HCT116 (cell line): Measurements from ENCODE around the gene CCND2. TPM values are rescaled to one million over a fixed set of nuclear protein-coding genes. Genes with fewer than 3 reads are reported as not detected.

Source experiments
- ATAC-seq: fragments of 200-7000 bp; cut with Tn5 transposase; 2 replicates; pipeline ENCODE4 v1.9.1; 2020; ENCODE audit warnings: mild to moderate bottlenecking, moderate library complexity
- BruUV-seq: library from RNA; stranded (reverse); fragments of 400-500 nt; replicated peaks from 2 replicates; lab custom pipeline; 2021; lab: Mats Ljungman, UMichigan
- CTCF ChIA-PET: fragments of 300-600 bp; sonication (Branson Sonifier 250); formaldehyde crosslinking; loops from one replicate; lab custom pipeline; 2021; ENCODE audit warnings: antibody characterized with exemption; lab: Charles Lee
- POLR2A ChIA-PET: fragments of 300-600, 350-600 bp; sonication (Branson Sonifier 250); formaldehyde crosslinking; loops from one replicate; lab custom pipeline; 2021; ENCODE audit warnings: antibody characterized with exemption; lab: Charles Lee
- RAD21 ChIA-PET, 2 experiments: fragments of 300-600 bp; sonication (Branson Sonifier 250); formaldehyde crosslinking; loops; one replicate each; lab custom pipeline; 2023; ENCODE audit warnings: low total read pairs in 2 of 2; ENCODE audit not compliant: uncharacterized antibody in 2 of 2, unreplicated experiment in 2 of 2, low non-redundant PET in 1 of 2; lab: Charles Lee
- DNase-seq: peaks from one replicate; pipeline ENCODE4 v3.0.0-alpha.2; 2010; ENCODE audit warnings: low read depth, low spot score
- H2AFZ ChIP-seq: fragments of 200-600 bp; shearing (Covaris generic), sonication (generic); 2 replicates; pipeline ENCODE4 v1.6.1; 2017; ENCODE audit warnings: low read depth, mixed run types, mixed read lengths, antibody characterized with exemption, low read length; ENCODE audit not compliant: poor library complexity, severe bottlenecking
- H3K27ac ChIP-seq: 2 replicates; pipeline ENCODE4 v1.5.1; 2012; ENCODE audit warnings: low read depth, low read length
- H3K27me3 ChIP-seq: fragments of 200-600 bp; sonication (generic); 2 replicates; pipeline ENCODE4 v1.6.1; 2016; ENCODE audit warnings: mixed run types, low read length, mixed read lengths; ENCODE audit not compliant: insufficient read depth
- H3K36me3 ChIP-seq, 2 experiments: fragments of 200-500 bp in 1 of 2; fragments of 200-600 bp in 1 of 2; sonication (Bioruptor generic) in 1 of 2; sonication (generic) in 1 of 2; 2 replicates each; pipeline versions ENCODE4 v1.5.1 to v1.6.1; 2014 to 2016; ENCODE audit warnings: low read length in 2 of 2, inconsistent platforms in 1 of 2, mixed read lengths in 1 of 2, mixed run types in 1 of 2; ENCODE audit not compliant: insufficient read depth in 2 of 2, control insufficient read depth in 1 of 2
- H3K4me1 ChIP-seq, 2 experiments: fragments of 200-600 bp in 1 of 2; sonication (generic) in 1 of 2; 2 replicates each; pipeline versions ENCODE4 v1.5.1 to v1.6.1; 2012 to 2017; ENCODE audit warnings: low read length in 2 of 2, inconsistent platforms in 1 of 2, mild to moderate bottlenecking in 1 of 2, mixed read lengths in 1 of 2, mixed run types in 1 of 2, moderate library complexity in 1 of 2; ENCODE audit not compliant: insufficient read depth in 2 of 2, control insufficient read depth in 1 of 2
- H3K4me2 ChIP-seq: fragments of 200-600 bp; sonication (generic); 2 replicates; pipeline ENCODE4 v1.6.1; 2017; ENCODE audit warnings: mixed run types, low read length, mixed read lengths
- H3K4me3 ChIP-seq, 2 experiments: fragments of 200-600 bp in 1 of 2; sonication (generic) in 1 of 2; replicated peaks in 1 of 2; 2 replicates each; pipeline ENCODE4 v1.5.1; 2011 to 2016; ENCODE audit warnings: low read length in 2 of 2, control low read depth in 1 of 2, low read depth in 1 of 2, mild to moderate bottlenecking in 1 of 2, mixed read lengths in 1 of 2, mixed run types in 1 of 2
- H3K79me2 ChIP-seq: fragments of 200-600 bp; sonication (generic); 2 replicates; pipeline ENCODE4 v1.6.1; 2017; ENCODE audit warnings: mild to moderate bottlenecking, mixed run types, low read length, moderate library complexity, mixed read lengths; ENCODE audit not compliant: insufficient read depth
- H3K9ac ChIP-seq: fragments of 200-600 bp; sonication (generic); 2 replicates; pipeline ENCODE4 v1.6.1; 2016; ENCODE audit warnings: low read length, mixed read lengths
- H3K9me2 ChIP-seq: fragments of 200-600 bp; sonication (generic), shearing (Covaris generic); 2 replicates; pipeline ENCODE4 v1.6.1; 2017; ENCODE audit warnings: mixed run types, mild to moderate bottlenecking, moderate library complexity; ENCODE audit not compliant: insufficient read depth
- H3K9me3 ChIP-seq, 2 experiments: fragments of 200-500 bp in 1 of 2; fragments of 200-600 bp in 1 of 2; sonication (Bioruptor generic) in 1 of 2; sonication (generic) in 1 of 2; 2 replicates each; pipeline ENCODE4 v1.6.1; 2014 to 2017; ENCODE audit warnings: low read length in 2 of 2, mixed read lengths in 2 of 2, inconsistent platforms in 1 of 2, low read depth in 1 of 2, mild to moderate bottlenecking in 1 of 2, mixed run types in 1 of 2, moderate library complexity in 1 of 2; ENCODE audit not compliant: control insufficient read depth in 1 of 2, insufficient read depth in 1 of 2
- H4K20me1 ChIP-seq: fragments of 200-600 bp; sonication (generic), shearing (Covaris generic); 2 replicates; pipeline ENCODE4 v1.6.1; 2017; ENCODE audit warnings: mixed run types, mild to moderate bottlenecking, moderate library complexity; ENCODE audit not compliant: insufficient read depth
- CBX3 ChIP-seq: IDR thresholded peaks from 2 replicates; pipeline ENCODE4 v1.6.1; 2012; ENCODE audit warnings: low read depth
- CEBPB ChIP-seq: IDR thresholded peaks from 2 replicates; pipeline ENCODE4 v1.6.1; 2012; ENCODE audit warnings: low read depth
- EGR1 ChIP-seq: IDR thresholded peaks from 2 replicates; pipeline ENCODE4 v1.6.1; 2012; ENCODE audit warnings: low read depth
- FOSL1 ChIP-seq: IDR thresholded peaks from 2 replicates; pipeline ENCODE4 v1.6.1; 2012; ENCODE audit warnings: low read depth
- JUND ChIP-seq: IDR thresholded peaks from 2 replicates; pipeline ENCODE4 v1.6.1; 2012
- POLR2AphosphoS5 ChIP-seq: IDR thresholded peaks from 2 replicates; pipeline ENCODE4 v1.6.1; 2011; ENCODE audit warnings: mild to moderate bottlenecking, low read depth, low read length, moderate library complexity
- RAD21 ChIP-seq: IDR thresholded peaks from 2 replicates; pipeline ENCODE4 v1.6.1; 2012; ENCODE audit warnings: low read depth, mild to moderate bottlenecking
- SIN3A ChIP-seq: IDR thresholded peaks from 2 replicates; pipeline ENCODE4 v1.6.1; 2012; ENCODE audit warnings: low read depth
- SP1 ChIP-seq: IDR thresholded peaks from 2 replicates; pipeline ENCODE4 v1.6.1; 2012; ENCODE audit warnings: low read depth
- SRF ChIP-seq: IDR thresholded peaks from 2 replicates; pipeline ENCODE4 v1.6.1; 2012; ENCODE audit warnings: low read depth
- TCF7L2 ChIP-seq: IDR thresholded peaks from 2 replicates; pipeline ENCODE4 v1.7.0; 2011; ENCODE audit warnings: borderline replicate concordance, inconsistent platforms; ENCODE audit not compliant: insufficient read depth, insufficient read length; ENCODE audit errors: extremely low read depth
- YY1 ChIP-seq: IDR thresholded peaks from 2 replicates; pipeline ENCODE4 v1.6.1; 2011; ENCODE audit warnings: low read length, low read depth, moderate library complexity, mild to moderate bottlenecking; ENCODE audit not compliant: insufficient replicate concordance; ENCODE audit errors: extremely low read depth
- ZNF274 ChIP-seq: fragments of 200-500 bp; sonication (Bioruptor generic); IDR thresholded peaks from 2 replicates; pipeline ENCODE4 v1.6.1; 2014; ENCODE audit warnings: mild to moderate bottlenecking, low read depth, low read length, inconsistent platforms
- intact Hi-C: fragments of 100-400 bp; cut with micrococcal nuclease; formaldehyde crosslinking; loops from 2 replicates; pipeline ENCODE4 v1.10.0; 2022
- total RNA-seq: library from RNA; stranded (reverse); gene quantifications from one replicate; pipeline ENCODE4 v1.2.1, GENCODE V29; 2021; ENCODE audit not compliant: unreplicated experiment
- TF ChIP-seq, protein P1 (sequence below): IDR thresholded peaks from 2 replicates; pipeline ENCODE4 v1.6.1; 2012; ENCODE audit warnings: low read depth
- TF ChIP-seq, protein P2 (sequence below), 3 experiments: fragments of 200-600 bp in 1 of 3; sonication (generic) in 1 of 3; IDR thresholded peaks in 2 of 3; conservative IDR thresholded peaks in 1 of 3; 2 replicates each; pipeline ENCODE4 v1.5.1; 2012 to 2017; ENCODE audit warnings: low read depth in 2 of 3, low read length in 2 of 3, antibody characterized with exemption in 1 of 3, borderline replicate concordance in 1 of 3, control low read depth in 1 of 3, mild to moderate bottlenecking in 1 of 3, mixed read lengths in 1 of 3, mixed run types in 1 of 3, moderate library complexity in 1 of 3; ENCODE audit not compliant: insufficient read depth in 1 of 3
- TF ChIP-seq, protein P3 (sequence below): IDR thresholded peaks from 2 replicates; pipeline ENCODE4 v1.6.1; 2012
- TF ChIP-seq, protein P4 (sequence below): IDR thresholded peaks from 2 replicates; pipeline ENCODE4 v1.6.1; 2012

CCND2 gene
- total RNA-seq, 1 experiment from 2014 or later: 1.1 TPM

DNA sequence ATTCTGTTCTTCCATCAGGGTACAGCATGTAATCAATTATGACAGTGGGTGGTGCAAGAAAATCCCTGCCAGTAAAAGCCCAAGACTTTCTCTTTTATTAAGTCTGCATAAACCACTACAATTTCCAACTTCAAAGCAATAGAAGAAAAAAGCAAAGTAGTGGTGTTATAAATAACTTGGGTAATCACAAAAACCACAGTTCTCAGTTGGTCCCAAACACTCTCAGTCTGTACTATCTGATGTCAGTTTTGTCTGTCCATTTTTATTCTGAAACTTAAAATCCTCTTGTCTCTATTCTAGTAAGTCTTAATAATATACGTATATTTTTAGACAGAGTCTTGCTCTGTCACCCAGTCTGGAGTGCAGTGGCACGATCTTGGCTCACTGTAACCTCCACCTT, 38.7 kb downstream of the CCND2 start:
- ATAC-seq (no peak), DNase-seq (no peak)
- Histone ChIP-seq H3K79me2 (no peaks in the 10 kb centered on the region), H3K27ac (no peak overlapping the region), H3K4me3 (no peak overlapping the region), H3K4me1 (peaks cover 8 to 19% of the 10 kb centered on the region in 2 experiments), H2AFZ (no peak overlapping the region), H3K27me3 (no peaks in the 10 kb centered on the region), H3K36me3 (no peaks in the 10 kb centered on the region), H3K9me2 (no peaks in the 10 kb centered on the region), H3K9me3 (no peaks in the 10 kb centered on the region), H3K9ac (no peak overlapping the region), H4K20me1 (no peaks in the 10 kb centered on the region), H3K4me2 (no peak overlapping the region)
- BruUV-seq: no TSS peak
- ChIA-PET POLR2A (no interaction called here), CTCF (no interaction called here), RAD21 (no interaction called here)
- TF ChIP-seq, protein P1, sequence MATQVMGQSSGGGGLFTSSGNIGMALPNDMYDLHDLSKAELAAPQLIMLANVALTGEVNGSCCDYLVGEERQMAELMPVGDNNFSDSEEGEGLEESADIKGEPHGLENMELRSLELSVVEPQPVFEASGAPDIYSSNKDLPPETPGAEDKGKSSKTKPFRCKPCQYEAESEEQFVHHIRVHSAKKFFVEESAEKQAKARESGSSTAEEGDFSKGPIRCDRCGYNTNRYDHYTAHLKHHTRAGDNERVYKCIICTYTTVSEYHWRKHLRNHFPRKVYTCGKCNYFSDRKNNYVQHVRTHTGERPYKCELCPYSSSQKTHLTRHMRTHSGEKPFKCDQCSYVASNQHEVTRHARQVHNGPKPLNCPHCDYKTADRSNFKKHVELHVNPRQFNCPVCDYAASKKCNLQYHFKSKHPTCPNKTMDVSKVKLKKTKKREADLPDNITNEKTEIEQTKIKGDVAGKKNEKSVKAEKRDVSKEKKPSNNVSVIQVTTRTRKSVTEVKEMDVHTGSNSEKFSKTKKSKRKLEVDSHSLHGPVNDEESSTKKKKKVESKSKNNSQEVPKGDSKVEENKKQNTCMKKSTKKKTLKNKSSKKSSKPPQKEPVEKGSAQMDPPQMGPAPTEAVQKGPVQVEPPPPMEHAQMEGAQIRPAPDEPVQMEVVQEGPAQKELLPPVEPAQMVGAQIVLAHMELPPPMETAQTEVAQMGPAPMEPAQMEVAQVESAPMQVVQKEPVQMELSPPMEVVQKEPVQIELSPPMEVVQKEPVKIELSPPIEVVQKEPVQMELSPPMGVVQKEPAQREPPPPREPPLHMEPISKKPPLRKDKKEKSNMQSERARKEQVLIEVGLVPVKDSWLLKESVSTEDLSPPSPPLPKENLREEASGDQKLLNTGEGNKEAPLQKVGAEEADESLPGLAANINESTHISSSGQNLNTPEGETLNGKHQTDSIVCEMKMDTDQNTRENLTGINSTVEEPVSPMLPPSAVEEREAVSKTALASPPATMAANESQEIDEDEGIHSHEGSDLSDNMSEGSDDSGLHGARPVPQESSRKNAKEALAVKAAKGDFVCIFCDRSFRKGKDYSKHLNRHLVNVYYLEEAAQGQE: no peak
- TF ChIP-seq SP1 (no peak), POLR2AphosphoS5 (no peak), CEBPB (no peak), SRF (no peak), FOSL1 (no peak), YY1 (no peak), EGR1 (no peak), CBX3 (no peak), ZNF274 (no peak), TCF7L2 (no peak), RAD21 (no peak), JUND (no peak), SIN3A (no peak)
- TF ChIP-seq, protein P2, sequence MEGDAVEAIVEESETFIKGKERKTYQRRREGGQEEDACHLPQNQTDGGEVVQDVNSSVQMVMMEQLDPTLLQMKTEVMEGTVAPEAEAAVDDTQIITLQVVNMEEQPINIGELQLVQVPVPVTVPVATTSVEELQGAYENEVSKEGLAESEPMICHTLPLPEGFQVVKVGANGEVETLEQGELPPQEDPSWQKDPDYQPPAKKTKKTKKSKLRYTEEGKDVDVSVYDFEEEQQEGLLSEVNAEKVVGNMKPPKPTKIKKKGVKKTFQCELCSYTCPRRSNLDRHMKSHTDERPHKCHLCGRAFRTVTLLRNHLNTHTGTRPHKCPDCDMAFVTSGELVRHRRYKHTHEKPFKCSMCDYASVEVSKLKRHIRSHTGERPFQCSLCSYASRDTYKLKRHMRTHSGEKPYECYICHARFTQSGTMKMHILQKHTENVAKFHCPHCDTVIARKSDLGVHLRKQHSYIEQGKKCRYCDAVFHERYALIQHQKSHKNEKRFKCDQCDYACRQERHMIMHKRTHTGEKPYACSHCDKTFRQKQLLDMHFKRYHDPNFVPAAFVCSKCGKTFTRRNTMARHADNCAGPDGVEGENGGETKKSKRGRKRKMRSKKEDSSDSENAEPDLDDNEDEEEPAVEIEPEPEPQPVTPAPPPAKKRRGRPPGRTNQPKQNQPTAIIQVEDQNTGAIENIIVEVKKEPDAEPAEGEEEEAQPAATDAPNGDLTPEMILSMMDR (IDR thresholded peaks at IDR 0.05 in 2 of 3, conservative IDR thresholded peaks at IDR 0.05 in 1 of 3; ENCODE audit: borderline replicate concordance in 1 of 3, insufficient read depth in 1 of 3, low read depth in 2 of 3, low read length in 2 of 3): no peak
- TF ChIP-seq, protein P3, sequence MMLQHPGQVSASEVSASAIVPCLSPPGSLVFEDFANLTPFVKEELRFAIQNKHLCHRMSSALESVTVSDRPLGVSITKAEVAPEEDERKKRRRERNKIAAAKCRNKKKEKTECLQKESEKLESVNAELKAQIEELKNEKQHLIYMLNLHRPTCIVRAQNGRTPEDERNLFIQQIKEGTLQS: no peak
- TF ChIP-seq, protein P4, sequence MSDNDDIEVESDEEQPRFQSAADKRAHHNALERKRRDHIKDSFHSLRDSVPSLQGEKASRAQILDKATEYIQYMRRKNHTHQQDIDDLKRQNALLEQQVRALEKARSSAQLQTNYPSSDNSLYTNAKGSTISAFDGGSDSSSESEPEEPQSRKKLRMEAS: no peak
- intact Hi-C loops: no loop called here
